ENCODE measurements around the gene NTRK3.

DNA sequence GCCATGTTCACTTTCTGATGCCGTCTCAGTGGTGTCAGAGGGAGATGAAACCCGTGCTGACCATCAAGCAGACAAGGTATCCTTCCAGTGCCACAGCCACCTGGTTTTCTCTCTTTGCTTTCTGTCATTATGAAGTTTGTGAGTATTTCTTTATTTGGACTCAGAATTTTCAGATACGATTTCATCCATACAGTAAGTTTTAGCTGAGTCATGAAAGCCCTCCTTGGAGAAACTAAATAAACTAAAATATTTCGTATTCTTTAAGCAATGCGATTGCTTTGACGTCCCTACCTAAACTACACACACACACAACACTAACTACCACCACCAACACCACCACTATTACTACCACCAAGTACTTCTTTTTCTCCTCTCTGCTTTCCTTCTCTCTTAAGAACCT lies 350.1 kb downstream of the NTRK3 start:
- TF ChIP-seq, protein P1, sequence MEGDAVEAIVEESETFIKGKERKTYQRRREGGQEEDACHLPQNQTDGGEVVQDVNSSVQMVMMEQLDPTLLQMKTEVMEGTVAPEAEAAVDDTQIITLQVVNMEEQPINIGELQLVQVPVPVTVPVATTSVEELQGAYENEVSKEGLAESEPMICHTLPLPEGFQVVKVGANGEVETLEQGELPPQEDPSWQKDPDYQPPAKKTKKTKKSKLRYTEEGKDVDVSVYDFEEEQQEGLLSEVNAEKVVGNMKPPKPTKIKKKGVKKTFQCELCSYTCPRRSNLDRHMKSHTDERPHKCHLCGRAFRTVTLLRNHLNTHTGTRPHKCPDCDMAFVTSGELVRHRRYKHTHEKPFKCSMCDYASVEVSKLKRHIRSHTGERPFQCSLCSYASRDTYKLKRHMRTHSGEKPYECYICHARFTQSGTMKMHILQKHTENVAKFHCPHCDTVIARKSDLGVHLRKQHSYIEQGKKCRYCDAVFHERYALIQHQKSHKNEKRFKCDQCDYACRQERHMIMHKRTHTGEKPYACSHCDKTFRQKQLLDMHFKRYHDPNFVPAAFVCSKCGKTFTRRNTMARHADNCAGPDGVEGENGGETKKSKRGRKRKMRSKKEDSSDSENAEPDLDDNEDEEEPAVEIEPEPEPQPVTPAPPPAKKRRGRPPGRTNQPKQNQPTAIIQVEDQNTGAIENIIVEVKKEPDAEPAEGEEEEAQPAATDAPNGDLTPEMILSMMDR (conservative IDR thresholded peaks at IDR 0.05; ENCODE audit: low read depth, low read length) = no peak
- TF ChIP-seq EZH2 (IDR thresholded peaks at IDR 0.05; ENCODE audit: low read length, unreplicated experiment) (no peak), EZH2phosphoT487 (IDR thresholded peaks at IDR 0.05; ENCODE audit: borderline replicate concordance, low read length) (no peak)

Data from PC-3 (cell line).